ENCODE results near the gene RAB12.

GRCh38 chr18:8658858-8659485 is 49.7 kb downstream of the RAB12 start:
- TF ChIP-seq POLR2A (IDR thresholded peaks at IDR 0.05; ENCODE audit: borderline replicate concordance, extremely low read depth, insufficient read depth, insufficient read length) (no peak), POLR2AphosphoS5 (IDR thresholded peaks at IDR 0.05; ENCODE audit: low read depth, low read length) (no peak), JUND (IDR thresholded peaks at IDR 0.05) (no peak), ZNF274 (IDR thresholded peaks at IDR 0.05; ENCODE audit: low read depth, low read length) (no peak), SIN3A (IDR thresholded peaks at IDR 0.05; ENCODE audit: low read depth) (no peak), EZH2 (IDR thresholded peaks at IDR 0.05) (no peak), YY1 (IDR thresholded peaks at IDR 0.05; ENCODE audit: extremely low read depth, insufficient replicate concordance, low read depth, low read length) (no peak), CEBPB (IDR thresholded peaks at IDR 0.05; ENCODE audit: low read depth) (no peak), CBX3 (IDR thresholded peaks at IDR 0.05; ENCODE audit: low read depth) (no peak), MAX (IDR thresholded peaks at IDR 0.05) (no peak), RAD21 (IDR thresholded peaks at IDR 0.05; ENCODE audit: low read depth) (no peak), TCF7L2 (IDR thresholded peaks at IDR 0.05; ENCODE audit: borderline replicate concordance, extremely low read depth, insufficient read depth, insufficient read length) (no peak)
- TF ChIP-seq, protein P1, sequence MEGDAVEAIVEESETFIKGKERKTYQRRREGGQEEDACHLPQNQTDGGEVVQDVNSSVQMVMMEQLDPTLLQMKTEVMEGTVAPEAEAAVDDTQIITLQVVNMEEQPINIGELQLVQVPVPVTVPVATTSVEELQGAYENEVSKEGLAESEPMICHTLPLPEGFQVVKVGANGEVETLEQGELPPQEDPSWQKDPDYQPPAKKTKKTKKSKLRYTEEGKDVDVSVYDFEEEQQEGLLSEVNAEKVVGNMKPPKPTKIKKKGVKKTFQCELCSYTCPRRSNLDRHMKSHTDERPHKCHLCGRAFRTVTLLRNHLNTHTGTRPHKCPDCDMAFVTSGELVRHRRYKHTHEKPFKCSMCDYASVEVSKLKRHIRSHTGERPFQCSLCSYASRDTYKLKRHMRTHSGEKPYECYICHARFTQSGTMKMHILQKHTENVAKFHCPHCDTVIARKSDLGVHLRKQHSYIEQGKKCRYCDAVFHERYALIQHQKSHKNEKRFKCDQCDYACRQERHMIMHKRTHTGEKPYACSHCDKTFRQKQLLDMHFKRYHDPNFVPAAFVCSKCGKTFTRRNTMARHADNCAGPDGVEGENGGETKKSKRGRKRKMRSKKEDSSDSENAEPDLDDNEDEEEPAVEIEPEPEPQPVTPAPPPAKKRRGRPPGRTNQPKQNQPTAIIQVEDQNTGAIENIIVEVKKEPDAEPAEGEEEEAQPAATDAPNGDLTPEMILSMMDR (IDR thresholded peaks at IDR 0.05 in 2 of 3, conservative IDR thresholded peaks at IDR 0.05 in 1 of 3; ENCODE audit: borderline replicate concordance in 1 of 3, insufficient read depth in 1 of 3, low read depth in 2 of 3, low read length in 2 of 3), result no peak
- TF ChIP-seq, protein P2, sequence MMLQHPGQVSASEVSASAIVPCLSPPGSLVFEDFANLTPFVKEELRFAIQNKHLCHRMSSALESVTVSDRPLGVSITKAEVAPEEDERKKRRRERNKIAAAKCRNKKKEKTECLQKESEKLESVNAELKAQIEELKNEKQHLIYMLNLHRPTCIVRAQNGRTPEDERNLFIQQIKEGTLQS (IDR thresholded peaks at IDR 0.05), result no peak
